GM12878 (cell line): ENCODE results near the gene CTNNA1. TPM values are rescaled to one million over a fixed set of nuclear protein-coding genes. Genes with fewer than 3 reads are reported as not detected.

Experiments
- TBL1XR1 ChIP-seq: IDR thresholded peaks from 2 replicates; pipeline ENCODE4 v1.6.1; 2012; ENCODE audit warnings: low read depth, low read length, improper control_type of control experiment
- polyA plus RNA-seq, 11 experiments: library from polyadenylated mRNA; depleted of rRNA in 4 of 11; unstranded in 6 of 11; stranded (reverse) in 5 of 11; fragments of >200 nt; fragmentation: Nextera tagmentation in 4 of 11; fragmentation: Illumina TruSeq in 1 of 11; extraction: Ambion mirVana in 4 of 11; extraction: Trizol in 1 of 11; gene quantifications; 1 replicate in 1 of 11; 2 replicates in 10 of 11; pipeline versions ENCODE4 v1.2.1 to v1.2.3, GENCODE V29; 2011 to 2016; ENCODE audit warnings: inconsistent platforms in 2 of 11, missing spikeins in 2 of 11, low read depth in 1 of 11
- total RNA-seq, 4 experiments: library from RNA; depleted of rRNA in 3 of 4; stranded (reverse); fragments of >200 nt in 3 of 4; fragmentation: Illumina TruSeq in 1 of 4; extraction: Trizol in 1 of 4; gene quantifications; 2 replicates each; pipeline versions ENCODE4 v1.2.1 to v1.2.3, GENCODE V29; 2013 to 2021
- TF ChIP-seq, protein P1 (sequence below): fragments of 450-650 bp; formaldehyde crosslinking; IDR thresholded peaks from 2 replicates; pipeline ENCODE4 v1.4.0; 2020; ENCODE audit warnings: mild to moderate bottlenecking, moderate library complexity
- TF ChIP-seq, protein P2 (sequence below): fragments of 150-350 bp; IDR thresholded peaks from 2 replicates; pipeline ENCODE4 v1.6.1; 2016; ENCODE audit warnings: low read depth, low read length
- TF ChIP-seq, protein P3 (sequence below): fragments of 450-650 bp; IDR thresholded peaks from 2 replicates; pipeline ENCODE4 v1.6.1; 2016; ENCODE audit warnings: mild to moderate bottlenecking

Gene CTNNA1
- total and polyA plus RNA-seq, 10 of the 15 experiments (the other 5 are each of a cell fraction or from before 2014, with no cell fraction given), result 32.6 to 104 (median 57.7) TPM

DNA sequence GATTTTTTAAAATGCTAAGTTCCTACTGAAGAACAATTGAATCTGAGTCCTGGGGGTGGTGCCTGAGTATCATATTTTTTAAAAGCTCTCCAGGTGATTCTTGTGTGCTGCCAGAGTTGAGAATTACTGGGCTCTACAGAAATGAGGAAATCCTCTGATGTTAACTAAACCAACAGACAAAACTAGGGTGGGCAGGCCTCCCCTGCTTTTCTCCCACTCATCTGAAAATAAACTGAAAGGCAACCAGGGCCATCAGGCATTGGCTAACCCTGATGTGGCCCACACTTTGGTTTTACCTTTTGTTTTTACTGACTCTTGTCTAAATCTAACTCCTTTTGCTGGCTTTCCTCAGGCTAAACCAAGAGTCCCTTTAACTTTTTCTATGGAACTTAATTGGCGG, 13.3 kb upstream of the CTNNA1 start (continued):
- TF ChIP-seq, protein P1, sequence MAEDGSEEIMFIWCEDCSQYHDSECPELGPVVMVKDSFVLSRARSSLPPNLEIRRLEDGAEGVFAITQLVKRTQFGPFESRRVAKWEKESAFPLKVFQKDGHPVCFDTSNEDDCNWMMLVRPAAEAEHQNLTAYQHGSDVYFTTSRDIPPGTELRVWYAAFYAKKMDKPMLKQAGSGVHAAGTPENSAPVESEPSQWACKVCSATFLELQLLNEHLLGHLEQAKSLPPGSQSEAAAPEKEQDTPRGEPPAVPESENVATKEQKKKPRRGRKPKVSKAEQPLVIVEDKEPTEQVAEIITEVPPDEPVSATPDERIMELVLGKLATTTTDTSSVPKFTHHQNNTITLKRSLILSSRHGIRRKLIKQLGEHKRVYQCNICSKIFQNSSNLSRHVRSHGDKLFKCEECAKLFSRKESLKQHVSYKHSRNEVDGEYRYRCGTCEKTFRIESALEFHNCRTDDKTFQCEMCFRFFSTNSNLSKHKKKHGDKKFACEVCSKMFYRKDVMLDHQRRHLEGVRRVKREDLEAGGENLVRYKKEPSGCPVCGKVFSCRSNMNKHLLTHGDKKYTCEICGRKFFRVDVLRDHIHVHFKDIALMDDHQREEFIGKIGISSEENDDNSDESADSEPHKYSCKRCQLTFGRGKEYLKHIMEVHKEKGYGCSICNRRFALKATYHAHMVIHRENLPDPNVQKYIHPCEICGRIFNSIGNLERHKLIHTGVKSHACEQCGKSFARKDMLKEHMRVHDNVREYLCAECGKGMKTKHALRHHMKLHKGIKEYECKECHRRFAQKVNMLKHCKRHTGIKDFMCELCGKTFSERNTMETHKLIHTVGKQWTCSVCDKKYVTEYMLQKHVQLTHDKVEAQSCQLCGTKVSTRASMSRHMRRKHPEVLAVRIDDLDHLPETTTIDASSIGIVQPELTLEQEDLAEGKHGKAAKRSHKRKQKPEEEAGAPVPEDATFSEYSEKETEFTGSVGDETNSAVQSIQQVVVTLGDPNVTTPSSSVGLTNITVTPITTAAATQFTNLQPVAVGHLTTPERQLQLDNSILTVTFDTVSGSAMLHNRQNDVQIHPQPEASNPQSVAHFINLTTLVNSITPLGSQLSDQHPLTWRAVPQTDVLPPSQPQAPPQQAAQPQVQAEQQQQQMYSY (CRISPR knock-in tag), result no peak
- TF ChIP-seq, protein P2, sequence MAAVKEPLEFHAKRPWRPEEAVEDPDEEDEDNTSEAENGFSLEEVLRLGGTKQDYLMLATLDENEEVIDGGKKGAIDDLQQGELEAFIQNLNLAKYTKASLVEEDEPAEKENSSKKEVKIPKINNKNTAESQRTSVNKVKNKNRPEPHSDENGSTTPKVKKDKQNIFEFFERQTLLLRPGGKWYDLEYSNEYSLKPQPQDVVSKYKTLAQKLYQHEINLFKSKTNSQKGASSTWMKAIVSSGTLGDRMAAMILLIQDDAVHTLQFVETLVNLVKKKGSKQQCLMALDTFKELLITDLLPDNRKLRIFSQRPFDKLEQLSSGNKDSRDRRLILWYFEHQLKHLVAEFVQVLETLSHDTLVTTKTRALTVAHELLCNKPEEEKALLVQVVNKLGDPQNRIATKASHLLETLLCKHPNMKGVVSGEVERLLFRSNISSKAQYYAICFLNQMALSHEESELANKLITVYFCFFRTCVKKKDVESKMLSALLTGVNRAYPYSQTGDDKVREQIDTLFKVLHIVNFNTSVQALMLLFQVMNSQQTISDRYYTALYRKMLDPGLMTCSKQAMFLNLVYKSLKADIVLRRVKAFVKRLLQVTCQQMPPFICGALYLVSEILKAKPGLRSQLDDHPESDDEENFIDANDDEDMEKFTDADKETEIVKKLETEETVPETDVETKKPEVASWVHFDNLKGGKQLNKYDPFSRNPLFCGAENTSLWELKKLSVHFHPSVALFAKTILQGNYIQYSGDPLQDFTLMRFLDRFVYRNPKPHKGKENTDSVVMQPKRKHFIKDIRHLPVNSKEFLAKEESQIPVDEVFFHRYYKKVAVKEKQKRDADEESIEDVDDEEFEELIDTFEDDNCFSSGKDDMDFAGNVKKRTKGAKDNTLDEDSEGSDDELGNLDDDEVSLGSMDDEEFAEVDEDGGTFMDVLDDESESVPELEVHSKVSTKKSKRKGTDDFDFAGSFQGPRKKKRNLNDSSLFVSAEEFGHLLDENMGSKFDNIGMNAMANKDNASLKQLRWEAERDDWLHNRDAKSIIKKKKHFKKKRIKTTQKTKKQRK, result no peak
- TF ChIP-seq, protein P3, sequence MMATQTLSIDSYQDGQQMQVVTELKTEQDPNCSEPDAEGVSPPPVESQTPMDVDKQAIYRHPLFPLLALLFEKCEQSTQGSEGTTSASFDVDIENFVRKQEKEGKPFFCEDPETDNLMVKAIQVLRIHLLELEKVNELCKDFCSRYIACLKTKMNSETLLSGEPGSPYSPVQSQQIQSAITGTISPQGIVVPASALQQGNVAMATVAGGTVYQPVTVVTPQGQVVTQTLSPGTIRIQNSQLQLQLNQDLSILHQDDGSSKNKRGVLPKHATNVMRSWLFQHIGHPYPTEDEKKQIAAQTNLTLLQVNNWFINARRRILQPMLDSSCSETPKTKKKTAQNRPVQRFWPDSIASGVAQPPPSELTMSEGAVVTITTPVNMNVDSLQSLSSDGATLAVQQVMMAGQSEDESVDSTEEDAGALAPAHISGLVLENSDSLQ, result no peak
- TF ChIP-seq TBL1XR1, result no peak
- TF ChIP-seq, all 136 proteins: peak for 0
